ENCODE measurements around the gene ANKRD9. TPM values are rescaled to one million over a fixed set of nuclear protein-coding genes. Genes with fewer than 3 reads are reported as not detected.

ANKRD9 gene
- total and polyA plus RNA-seq, 2 of the 13 experiments (the other 11 are each of a cell fraction or from before 2014, with no cell fraction given): 10.0 to 15.0 TPM

DNA sequence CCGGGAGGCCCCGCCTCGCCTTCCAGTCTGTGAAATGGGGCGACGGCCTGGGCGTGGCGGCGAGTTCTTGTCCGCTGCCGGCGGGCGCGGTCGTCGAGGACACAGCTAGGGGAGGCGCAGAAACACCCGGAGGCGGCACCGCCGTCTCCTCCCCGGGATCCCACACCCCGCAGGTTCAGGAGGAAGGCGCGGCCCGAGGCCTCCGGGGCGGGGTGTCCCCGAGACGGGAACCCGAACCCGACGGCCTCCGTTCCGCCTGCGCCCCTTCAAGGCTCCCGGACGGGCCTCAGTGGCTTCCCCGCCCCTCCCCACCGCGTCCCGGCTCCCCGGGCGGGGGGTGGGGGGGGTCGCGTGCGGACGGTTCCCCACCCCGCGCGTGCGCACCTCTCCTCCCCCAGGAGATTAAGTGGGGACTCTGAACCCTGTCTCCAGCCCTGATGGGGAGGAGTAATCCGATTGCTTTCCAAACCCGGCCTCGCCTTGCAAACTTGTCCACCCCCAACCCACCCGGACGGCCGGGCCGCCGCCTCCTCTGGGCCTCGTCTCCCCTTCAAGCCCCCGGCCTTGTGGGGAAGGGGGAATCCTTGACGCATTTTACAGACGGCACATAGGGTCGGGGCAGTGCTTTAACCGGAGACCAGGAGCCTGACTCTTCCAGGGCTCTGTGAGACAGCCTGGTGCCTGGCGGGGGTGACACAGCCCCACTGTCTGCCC, 35.3 kb upstream of the ANKRD9 start (continued):
- TF ChIP-seq, protein P1, sequence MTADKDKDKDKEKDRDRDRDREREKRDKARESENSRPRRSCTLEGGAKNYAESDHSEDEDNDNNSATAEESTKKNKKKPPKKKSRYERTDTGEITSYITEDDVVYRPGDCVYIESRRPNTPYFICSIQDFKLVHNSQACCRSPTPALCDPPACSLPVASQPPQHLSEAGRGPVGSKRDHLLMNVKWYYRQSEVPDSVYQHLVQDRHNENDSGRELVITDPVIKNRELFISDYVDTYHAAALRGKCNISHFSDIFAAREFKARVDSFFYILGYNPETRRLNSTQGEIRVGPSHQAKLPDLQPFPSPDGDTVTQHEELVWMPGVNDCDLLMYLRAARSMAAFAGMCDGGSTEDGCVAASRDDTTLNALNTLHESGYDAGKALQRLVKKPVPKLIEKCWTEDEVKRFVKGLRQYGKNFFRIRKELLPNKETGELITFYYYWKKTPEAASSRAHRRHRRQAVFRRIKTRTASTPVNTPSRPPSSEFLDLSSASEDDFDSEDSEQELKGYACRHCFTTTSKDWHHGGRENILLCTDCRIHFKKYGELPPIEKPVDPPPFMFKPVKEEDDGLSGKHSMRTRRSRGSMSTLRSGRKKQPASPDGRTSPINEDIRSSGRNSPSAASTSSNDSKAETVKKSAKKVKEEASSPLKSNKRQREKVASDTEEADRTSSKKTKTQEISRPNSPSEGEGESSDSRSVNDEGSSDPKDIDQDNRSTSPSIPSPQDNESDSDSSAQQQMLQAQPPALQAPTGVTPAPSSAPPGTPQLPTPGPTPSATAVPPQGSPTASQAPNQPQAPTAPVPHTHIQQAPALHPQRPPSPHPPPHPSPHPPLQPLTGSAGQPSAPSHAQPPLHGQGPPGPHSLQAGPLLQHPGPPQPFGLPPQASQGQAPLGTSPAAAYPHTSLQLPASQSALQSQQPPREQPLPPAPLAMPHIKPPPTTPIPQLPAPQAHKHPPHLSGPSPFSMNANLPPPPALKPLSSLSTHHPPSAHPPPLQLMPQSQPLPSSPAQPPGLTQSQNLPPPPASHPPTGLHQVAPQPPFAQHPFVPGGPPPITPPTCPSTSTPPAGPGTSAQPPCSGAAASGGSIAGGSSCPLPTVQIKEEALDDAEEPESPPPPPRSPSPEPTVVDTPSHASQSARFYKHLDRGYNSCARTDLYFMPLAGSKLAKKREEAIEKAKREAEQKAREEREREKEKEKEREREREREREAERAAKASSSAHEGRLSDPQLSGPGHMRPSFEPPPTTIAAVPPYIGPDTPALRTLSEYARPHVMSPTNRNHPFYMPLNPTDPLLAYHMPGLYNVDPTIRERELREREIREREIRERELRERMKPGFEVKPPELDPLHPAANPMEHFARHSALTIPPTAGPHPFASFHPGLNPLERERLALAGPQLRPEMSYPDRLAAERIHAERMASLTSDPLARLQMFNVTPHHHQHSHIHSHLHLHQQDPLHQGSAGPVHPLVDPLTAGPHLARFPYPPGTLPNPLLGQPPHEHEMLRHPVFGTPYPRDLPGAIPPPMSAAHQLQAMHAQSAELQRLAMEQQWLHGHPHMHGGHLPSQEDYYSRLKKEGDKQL (CRISPR knock-in tag; IDR thresholded peaks at IDR 0.05; ENCODE audit: low read depth): no peak
- TF ChIP-seq CHCHD3 (CRISPR knock-in tag; IDR thresholded peaks at IDR 0.05) (no peak), ARNT2 (CRISPR knock-in tag; IDR thresholded peaks at IDR 0.05; ENCODE audit: low read depth) (no peak; the same call in 1 of the 2 replicates), ATF7-NPFF (CRISPR knock-in tag; IDR thresholded peaks at IDR 0.05; ENCODE audit: low read depth) (no peak), ZNF350 (CRISPR knock-in tag; IDR thresholded peaks at IDR 0.05; ENCODE audit: borderline replicate concordance, low read depth) (0 out of 2 replicates have a peak, but pooled peaks have one; percentile 68), FOXP1 (IDR thresholded peaks at IDR 0.05) (no peak), FOXP1 (CRISPR knock-in tag; IDR thresholded peaks at IDR 0.05) (no peak), SRSF9 (IDR thresholded peaks at IDR 0.05; ENCODE audit: borderline replicate concordance, insufficient read depth, low read depth, low read length, poor library complexity, severe bottlenecking) (no peak), ZNF232 (CRISPR knock-in tag; IDR thresholded peaks at IDR 0.05; ENCODE audit: borderline replicate concordance) (no peak), PHB2 (IDR thresholded peaks at IDR 0.05; ENCODE audit: partially characterized antibody) (no peak), ZNF441 (CRISPR knock-in tag; IDR thresholded peaks at IDR 0.05; ENCODE audit: borderline replicate concordance) (0 out of 2 replicates have a peak, but pooled peaks have one; percentile 30), IKZF1 (IDR thresholded peaks at IDR 0.05) (no peak), RFX5 (IDR thresholded peaks at IDR 0.05; ENCODE audit: low read depth, low read length) (no peak), XRCC5 (optimal IDR thresholded peaks at IDR 0.05; ENCODE audit: low read length) (no peak), ZBTB21 (CRISPR knock-in tag; IDR thresholded peaks at IDR 0.05) (no peak), CEBPG (CRISPR knock-in tag; IDR thresholded peaks at IDR 0.05) (peak; percentile 6; the same call in 1 of the 2 replicates), HNRNPK (IDR thresholded peaks at IDR 0.05; ENCODE audit: low read depth, low read length, poor library complexity, severe bottlenecking) (peak; percentile 72)
- TF ChIP-seq, protein P2, sequence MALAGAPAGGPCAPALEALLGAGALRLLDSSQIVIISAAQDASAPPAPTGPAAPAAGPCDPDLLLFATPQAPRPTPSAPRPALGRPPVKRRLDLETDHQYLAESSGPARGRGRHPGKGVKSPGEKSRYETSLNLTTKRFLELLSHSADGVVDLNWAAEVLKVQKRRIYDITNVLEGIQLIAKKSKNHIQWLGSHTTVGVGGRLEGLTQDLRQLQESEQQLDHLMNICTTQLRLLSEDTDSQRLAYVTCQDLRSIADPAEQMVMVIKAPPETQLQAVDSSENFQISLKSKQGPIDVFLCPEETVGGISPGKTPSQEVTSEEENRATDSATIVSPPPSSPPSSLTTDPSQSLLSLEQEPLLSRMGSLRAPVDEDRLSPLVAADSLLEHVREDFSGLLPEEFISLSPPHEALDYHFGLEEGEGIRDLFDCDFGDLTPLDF (CRISPR knock-in tag; IDR thresholded peaks at IDR 0.05): no peak; the same call in 1 of the 2 replicates
- TF ChIP-seq, protein P3, sequence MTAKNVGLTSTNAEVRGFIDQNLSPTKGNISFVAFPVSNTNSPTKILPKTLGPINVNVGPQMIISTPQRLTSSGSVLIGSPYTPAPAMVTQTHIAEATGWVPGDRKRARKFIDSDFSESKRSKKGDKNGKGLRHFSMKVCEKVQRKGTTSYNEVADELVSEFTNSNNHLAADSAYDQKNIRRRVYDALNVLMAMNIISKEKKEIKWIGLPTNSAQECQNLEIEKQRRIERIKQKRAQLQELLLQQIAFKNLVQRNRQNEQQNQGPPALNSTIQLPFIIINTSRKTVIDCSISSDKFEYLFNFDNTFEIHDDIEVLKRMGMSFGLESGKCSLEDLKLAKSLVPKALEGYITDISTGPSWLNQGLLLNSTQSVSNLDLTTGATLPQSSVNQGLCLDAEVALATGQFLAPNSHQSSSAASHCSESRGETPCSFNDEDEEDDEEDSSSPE (CRISPR knock-in tag; IDR thresholded peaks at IDR 0.05): no peak
- TF ChIP-seq, protein P4, sequence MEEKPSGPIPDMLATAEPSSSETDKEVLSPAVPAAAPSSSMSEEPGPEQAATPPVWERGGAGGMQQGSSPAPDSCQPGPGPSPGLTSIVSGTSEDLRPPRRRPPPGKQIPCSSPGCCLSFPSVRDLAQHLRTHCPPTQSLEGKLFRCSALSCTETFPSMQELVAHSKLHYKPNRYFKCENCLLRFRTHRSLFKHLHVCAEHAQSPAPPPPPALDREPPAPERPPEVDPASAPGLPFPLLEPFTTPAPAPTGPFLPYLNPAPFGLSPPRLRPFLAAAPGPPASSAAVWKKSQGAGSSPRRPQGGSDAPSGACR (CRISPR knock-in tag; IDR thresholded peaks at IDR 0.05): no peak
- TF ChIP-seq, protein P5, sequence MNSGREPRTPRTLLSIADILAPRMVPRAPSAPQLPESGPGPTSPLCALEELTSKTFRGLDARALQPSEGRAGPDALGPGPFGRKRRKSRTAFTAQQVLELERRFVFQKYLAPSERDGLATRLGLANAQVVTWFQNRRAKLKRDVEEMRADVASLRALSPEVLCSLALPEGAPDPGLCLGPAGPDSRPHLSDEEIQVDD (CRISPR knock-in tag; IDR thresholded peaks at IDR 0.05; ENCODE audit: borderline replicate concordance): no peak
